Measurements from ENCODE around the gene KCNH2.

Gene KCNH2

DNA sequence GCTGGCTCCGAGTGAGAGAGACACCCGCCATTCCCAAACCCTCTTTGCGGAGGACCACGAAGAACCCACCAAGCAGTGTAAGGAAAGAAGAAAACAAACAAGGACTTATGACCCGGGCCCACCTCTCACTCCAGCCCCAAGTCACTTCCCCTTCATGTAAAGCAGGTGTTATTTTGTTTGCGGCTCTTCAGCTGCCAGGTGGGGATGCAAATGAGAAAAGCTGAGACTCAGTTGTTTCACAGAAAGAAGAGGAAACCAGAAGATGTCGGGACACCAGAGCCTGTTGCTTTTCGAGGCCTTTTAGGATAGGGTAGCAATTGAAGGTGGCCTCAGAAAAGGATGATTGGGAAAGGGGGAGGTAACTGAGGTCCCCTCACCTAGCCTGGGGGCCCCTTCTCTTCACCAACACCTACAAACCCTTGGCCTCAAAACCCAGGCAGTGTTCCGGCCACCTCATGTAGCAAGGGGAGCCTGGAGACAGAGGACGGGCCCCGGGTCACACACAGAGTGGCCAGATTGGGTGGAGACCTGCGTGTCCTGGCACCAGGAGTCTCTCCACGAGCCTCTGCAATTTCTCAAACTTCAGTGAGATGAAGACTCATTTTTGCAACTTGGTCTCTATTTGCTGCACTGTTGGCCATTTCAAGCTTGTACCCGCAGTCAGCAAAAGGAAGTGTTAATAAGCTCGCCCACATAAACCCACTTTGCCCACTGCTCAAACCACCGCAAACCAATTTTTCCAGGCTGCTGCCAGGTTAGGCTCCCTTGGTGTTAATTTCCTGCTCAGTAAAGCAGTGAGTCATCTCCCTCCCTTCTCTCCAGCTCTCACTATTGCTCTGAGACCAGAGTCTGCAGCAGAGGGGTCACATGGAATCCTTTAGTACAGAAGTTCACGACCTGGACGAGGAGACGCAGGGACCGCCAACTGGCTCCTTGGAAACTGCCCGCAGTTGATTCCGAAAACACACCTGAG is 80.3 kb downstream of the KCNH2 start:
- H3K9ac ChIP-seq (ENCODE audit: low read depth in 1 of 2, low read length in 2 of 2), result peak overlapping the region in 1 of 2 donors; percentile 10
- H3K9me3 ChIP-seq (ENCODE audit: control insufficient read depth in 1 of 2, low read length in 2 of 2), result peaks cover 3 to 10% of the 10 kb centered on the region in 2 donors
- no peak overlapping the region for H3K27ac ChIP-seq (ENCODE audit: low read depth, low read length)
- peaks cover 4 to 7% of the 10 kb centered on the region in 2 donors for H3K27me3 ChIP-seq (ENCODE audit: control insufficient read depth in 1 of 2, insufficient read depth in 2 of 2, low read length in 2 of 2)
- no peak overlapping the region for H3K4me3 ChIP-seq (ENCODE audit: low read depth in 1 of 2, low read length in 2 of 2)
- H3K36me3 ChIP-seq (ENCODE audit: control insufficient read depth in 1 of 2, insufficient read depth in 2 of 2, low read length in 2 of 2), result no peaks in the 10 kb centered on the region
- peaks cover 35 to 41% of the 10 kb centered on the region in 2 donors for H3K4me1 ChIP-seq (ENCODE audit: control insufficient read depth in 1 of 2, insufficient read depth in 2 of 2, low read length in 2 of 2)

DNA sequence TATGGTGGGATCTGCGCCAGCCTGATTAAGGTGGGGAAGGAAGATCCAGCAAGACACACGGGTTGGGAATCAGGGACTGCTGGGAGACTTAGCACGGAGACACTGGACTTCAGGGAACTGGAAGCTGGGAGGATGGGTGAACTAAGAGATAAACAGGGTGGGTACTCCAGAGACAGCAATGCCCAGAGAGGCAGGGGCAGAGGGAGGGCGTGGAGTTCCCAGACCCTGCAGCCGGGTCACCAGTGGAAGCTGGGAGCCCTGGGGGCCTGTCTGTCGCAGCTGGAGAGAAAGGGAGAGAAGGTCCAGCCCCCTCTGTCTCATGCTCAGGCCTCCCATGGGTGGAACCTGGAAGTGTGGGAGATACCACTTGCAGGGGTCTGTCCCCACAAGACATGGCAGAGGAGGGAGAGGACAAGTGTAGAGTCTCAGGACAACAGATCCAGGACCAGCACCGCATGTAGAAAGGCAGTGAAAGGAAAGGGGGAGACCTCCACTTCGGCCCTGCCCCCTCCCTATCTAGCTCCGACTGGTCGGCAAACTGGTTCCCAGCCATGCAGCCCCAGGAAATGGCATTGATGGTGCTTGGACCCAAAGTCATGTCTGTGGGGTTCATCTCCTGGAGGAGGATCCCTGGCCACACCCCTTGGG is 81.4 kb downstream of the KCNH2 start:
- Histone ChIP-seq H3K4me3 (ENCODE audit: low read depth in 1 of 2, low read length in 2 of 2) (no peak overlapping the region), H3K9me3 (ENCODE audit: control insufficient read depth in 1 of 2, low read length in 2 of 2) (peaks cover 3 to 10% of the 10 kb centered on the region in 2 donors), H3K27me3 (ENCODE audit: control insufficient read depth in 1 of 2, insufficient read depth in 2 of 2, low read length in 2 of 2) (peaks cover 4 to 7% of the 10 kb centered on the region in 2 donors), H3K27ac (ENCODE audit: low read depth, low read length) (no peak overlapping the region), H3K4me1 (ENCODE audit: control insufficient read depth in 1 of 2, insufficient read depth in 2 of 2, low read length in 2 of 2) (peaks cover 24 to 31% of the 10 kb centered on the region in 2 donors), H3K36me3 (ENCODE audit: control insufficient read depth in 1 of 2, insufficient read depth in 2 of 2, low read length in 2 of 2) (no peaks in the 10 kb centered on the region), H3K9ac (ENCODE audit: low read depth in 1 of 2, low read length in 2 of 2) (no peak overlapping the region)

DNA sequence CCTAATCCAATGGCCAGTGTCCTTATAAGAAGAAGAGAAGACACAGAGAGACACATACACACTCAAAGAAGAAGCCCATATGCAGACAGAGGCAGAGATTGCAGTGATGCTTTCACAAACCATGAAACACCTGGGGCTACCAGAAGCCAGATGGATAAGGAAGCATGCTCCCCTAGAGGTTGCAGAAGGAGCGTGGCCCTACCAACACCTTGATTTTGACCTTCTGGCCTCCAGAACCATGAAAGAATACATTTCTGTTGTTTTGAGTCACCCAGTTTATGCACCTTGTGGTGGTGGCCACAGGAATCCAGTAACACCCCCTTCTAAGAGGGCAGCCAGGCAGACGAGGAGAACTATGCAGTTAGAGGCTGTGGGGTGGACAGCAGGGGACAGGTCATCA is 82.3 kb downstream of the KCNH2 start:
- Histone ChIP-seq H3K9ac (ENCODE audit: low read depth in 1 of 2, low read length in 2 of 2) (no peak overlapping the region), H3K4me3 (ENCODE audit: low read depth in 1 of 2, low read length in 2 of 2) (no peak overlapping the region), H3K27me3 (ENCODE audit: control insufficient read depth in 1 of 2, insufficient read depth in 2 of 2, low read length in 2 of 2) (peaks cover 4 to 7% of the 10 kb centered on the region in 2 donors), H3K27ac (ENCODE audit: low read depth, low read length) (no peak overlapping the region), H3K36me3 (ENCODE audit: control insufficient read depth in 1 of 2, insufficient read depth in 2 of 2, low read length in 2 of 2) (no peaks in the 10 kb centered on the region), H3K9me3 (ENCODE audit: control insufficient read depth in 1 of 2, low read length in 2 of 2) (peaks cover 3 to 10% of the 10 kb centered on the region in 2 donors), H3K4me1 (ENCODE audit: control insufficient read depth in 1 of 2, insufficient read depth in 2 of 2, low read length in 2 of 2) (peaks cover 15 to 22% of the 10 kb centered on the region in 2 donors)
